HAP-1 (cell line): ENCODE measurements around the gene OXLD1.

Source experiments
- DNase-seq, 2 experiments: peaks; one replicate each; pipeline ENCODE4 v3.0.0-alpha.2; 2016 to 2020; ENCODE audit warnings: low spot score in 2 of 2
- H3K27me3 ChIP-seq: fragments of 250-450 bp; sonication (Bioruptor Pico); 2 replicates; pipeline ENCODE4 v1.5.1; 2020; ENCODE audit warnings: low read depth, mild to moderate bottlenecking, moderate library complexity
- H3K36me3 ChIP-seq: fragments of 250-450 bp; sonication (Bioruptor Pico); replicated peaks from 2 replicates; pipeline ENCODE4 v1.5.1; 2020; ENCODE audit warnings: mild to moderate bottlenecking
- H3K4me1 ChIP-seq: fragments of 250-450 bp; sonication (Bioruptor Pico); 2 replicates; pipeline ENCODE4 v1.5.1; 2020; ENCODE audit warnings: mild to moderate bottlenecking
- H3K4me3 ChIP-seq: fragments of 250-450 bp; sonication (Bioruptor Pico); 2 replicates; pipeline ENCODE4 v1.5.1; 2020; ENCODE audit warnings: mild to moderate bottlenecking, moderate library complexity
- H3K9me3 ChIP-seq: fragments of 250-450 bp; sonication (Bioruptor Pico); 2 replicates; pipeline ENCODE4 v1.5.1; 2020; ENCODE audit warnings: mild to moderate bottlenecking, moderate library complexity
- in situ Hi-C: fragments of 300-500 bp; cut with MboI; formaldehyde crosslinking; loops from 3 replicates; pipeline ENCODE4 v1.14.3; 2020; ENCODE audit warnings: low sequenced_read_pairs, inconsistent platforms, mixed read lengths

The OXLD1 gene

GRCh38 chr17:81662002-81662401 is 4.4 kb downstream of the OXLD1 start:
- H3K27me3 ChIP-seq: no peaks in the 10 kb centered on the region
- in situ Hi-C loops: no loop called here
- no peaks in the 10 kb centered on the region for H3K9me3 ChIP-seq
- no peak for DNase-seq
- peaks cover 4% of the 10 kb centered on the region for H3K4me1 ChIP-seq
- peaks cover 8% of the 10 kb centered on the region; the same call in 1 of the 2 replicates for H3K36me3 ChIP-seq
- no peak overlapping the region for H3K4me3 ChIP-seq

- Histone ChIP-seq H3K9me3 (no peaks in the 10 kb centered on the region), H3K4me1 (peaks cover 2% of the 10 kb centered on the region), H3K36me3 (peaks cover 8% of the 10 kb centered on the region; the same call in 1 of the 2 replicates), H3K4me3 (no peak overlapping the region), H3K27me3 (no peaks in the 10 kb centered on the region)
- no peak for DNase-seq
- in situ Hi-C loops: no loop called here
Observed at GRCh38 chr17:81660441-81660840, 6.0 kb downstream of the OXLD1 start.

DNA sequence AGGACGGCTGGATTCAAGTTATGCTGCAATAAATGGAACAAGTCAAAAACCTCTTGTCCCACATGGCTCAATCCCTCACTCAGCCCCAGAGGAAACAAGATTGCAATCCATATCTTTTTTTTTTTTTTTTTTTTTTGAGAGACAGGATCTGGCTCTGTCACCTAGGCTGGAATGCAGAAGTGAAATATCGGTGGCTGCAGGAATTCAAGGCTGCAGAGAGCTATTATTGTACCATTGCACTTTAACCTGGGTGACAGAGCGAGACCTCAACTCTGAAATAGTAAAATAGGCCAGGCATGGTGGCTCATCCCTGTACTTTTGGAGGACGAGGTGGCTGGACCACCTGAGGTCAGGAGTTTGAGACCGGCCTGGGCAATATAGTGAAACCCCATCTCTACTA is 7.4 kb downstream of the OXLD1 start:
- no peaks in the 10 kb centered on the region for H3K36me3 ChIP-seq
- no peaks in the 10 kb centered on the region for H3K9me3 ChIP-seq
- no peak for DNase-seq
- in situ Hi-C loops: no loop called here
- no peaks in the 10 kb centered on the region for H3K4me1 ChIP-seq
- no peak overlapping the region for H3K4me3 ChIP-seq
- H3K27me3 ChIP-seq: no peaks in the 10 kb centered on the region

DNA sequence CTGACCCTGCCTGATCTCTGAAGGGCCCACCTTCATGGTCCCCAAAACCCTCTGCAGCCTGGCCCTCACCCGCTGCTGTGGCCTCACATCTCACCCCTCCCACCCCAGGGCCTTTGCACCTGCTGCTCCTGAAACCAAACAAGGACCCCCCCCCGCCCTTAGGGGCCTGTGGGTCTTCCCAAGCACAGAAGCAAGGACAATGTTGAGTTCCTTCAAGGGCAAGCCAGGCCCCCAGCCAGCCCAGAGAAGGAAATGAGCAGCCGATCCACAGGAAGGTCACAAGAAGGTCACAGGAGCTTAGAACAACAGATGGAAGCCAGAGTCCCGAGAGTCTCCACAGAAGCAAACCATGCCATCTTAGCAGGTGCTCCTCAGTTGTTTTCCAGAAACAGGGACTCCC is 9.6 kb downstream of the OXLD1 start:
- no peaks in the 10 kb centered on the region for H3K4me1 ChIP-seq
- no peak overlapping the region for H3K4me3 ChIP-seq
- in situ Hi-C loops: no loop called here
- H3K27me3 ChIP-seq: no peaks in the 10 kb centered on the region
- DNase-seq: no peak
- no peaks in the 10 kb centered on the region for H3K36me3 ChIP-seq
- no peaks in the 10 kb centered on the region for H3K9me3 ChIP-seq

DNA sequence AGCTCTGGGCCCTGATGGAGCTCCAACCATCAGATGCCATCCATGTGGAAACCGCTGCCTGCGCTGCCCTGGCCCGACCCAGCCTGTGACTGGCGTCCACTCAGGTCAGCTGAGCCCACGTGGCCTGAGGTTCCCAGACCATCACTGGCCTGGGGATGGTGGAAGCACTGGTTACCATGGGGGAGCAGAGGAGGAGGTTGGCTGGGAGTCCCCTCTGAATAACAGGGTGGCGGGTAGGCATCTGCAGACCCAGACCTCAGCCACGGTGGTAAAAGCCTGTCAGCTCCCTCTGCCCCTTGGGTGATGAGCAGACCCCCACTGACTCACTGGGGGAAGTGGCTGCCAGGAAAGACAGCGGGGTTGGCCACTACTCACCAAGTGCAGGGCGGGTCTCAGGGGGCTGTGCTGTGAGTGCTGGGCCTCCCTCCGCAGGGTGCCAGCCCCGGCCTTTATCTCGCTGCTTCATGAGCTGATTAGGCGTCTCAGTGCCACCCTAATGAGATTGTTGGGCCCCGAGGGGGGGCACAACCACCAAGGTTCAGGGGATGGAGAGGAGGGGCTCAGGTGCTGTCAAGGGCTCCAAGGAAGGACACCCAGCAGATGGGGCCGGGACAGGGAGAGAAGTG is 10.2 kb downstream of the OXLD1 start, which contains the start of gene PDE6G:
PDE6G (minus strand) TSS at position 425 of the 626 bp plus-strand sequence. CDS start 3,237 bp downstream, outside the sequence.
- no peak within 1 kb of the TSS for H3K4me3 ChIP-seq
- no peaks in the 10 kb centered on the region for H3K4me1 ChIP-seq
- in situ Hi-C loops: no loop called here
- no peaks in the 10 kb centered on the region for H3K27me3 ChIP-seq
- no peaks in the 10 kb centered on the region for H3K9me3 ChIP-seq
- DNase-seq: no peak
- H3K36me3 ChIP-seq: no peaks in the 10 kb centered on the region

DNA sequence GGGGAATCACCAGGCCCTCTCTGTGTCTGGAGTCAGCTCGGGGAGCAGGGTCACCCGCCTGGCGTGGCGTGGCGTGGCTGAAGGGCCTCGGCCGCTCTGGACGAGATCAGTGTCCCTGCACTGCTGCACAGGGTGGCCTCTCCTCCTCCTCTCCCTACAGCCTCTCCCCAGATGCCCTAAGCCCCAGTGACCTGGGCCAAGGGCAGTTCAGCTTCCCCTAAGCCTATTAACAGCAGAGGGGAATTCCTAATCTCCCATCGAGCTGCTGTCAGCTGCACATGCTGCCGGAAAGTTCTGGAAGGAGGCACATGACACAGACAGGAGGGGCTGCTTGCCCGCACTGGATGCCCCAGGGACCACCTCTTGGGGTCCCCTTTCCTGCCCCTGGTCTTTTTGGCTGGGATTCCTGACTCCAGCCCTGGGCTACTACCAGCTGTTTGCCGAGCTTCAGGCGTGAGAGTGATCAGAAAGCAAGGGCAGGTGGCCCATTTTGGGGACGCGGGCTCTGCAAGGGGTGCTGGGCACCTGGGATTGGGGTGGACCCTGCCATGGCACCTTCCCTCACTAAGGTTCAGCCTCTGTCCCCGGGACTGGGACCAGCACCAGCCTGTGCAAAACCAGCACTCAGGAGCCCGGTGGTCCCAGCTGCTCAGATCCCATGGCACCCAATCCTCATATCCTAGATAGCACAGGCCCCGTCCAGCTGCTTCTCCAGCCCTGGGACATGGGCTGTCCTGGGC is 10.9 kb downstream of the OXLD1 start:
- Histone ChIP-seq H3K27me3 (no peaks in the 10 kb centered on the region), H3K9me3 (no peaks in the 10 kb centered on the region), H3K4me3 (no peak overlapping the region), H3K36me3 (no peaks in the 10 kb centered on the region), H3K4me1 (no peaks in the 10 kb centered on the region)
- in situ Hi-C loops: no loop called here
- DNase-seq: no peak

- no peaks in the 10 kb centered on the region for H3K4me1 ChIP-seq
- no peaks in the 10 kb centered on the region for H3K36me3 ChIP-seq
- H3K9me3 ChIP-seq: no peaks in the 10 kb centered on the region
- H3K27me3 ChIP-seq: no peaks in the 10 kb centered on the region
- DNase-seq: no peak
- in situ Hi-C loops: no loop called here
- no peak overlapping the region for H3K4me3 ChIP-seq
Observed at GRCh38 chr17:81652906-81653771, 13.3 kb downstream of the OXLD1 start.

- H3K9me3 ChIP-seq: no peaks in the 10 kb centered on the region
- H3K4me1 ChIP-seq: no peaks in the 10 kb centered on the region
- DNase-seq: no peak
- no peak overlapping the region for H3K4me3 ChIP-seq
- H3K36me3 ChIP-seq: no peaks in the 10 kb centered on the region
- in situ Hi-C loops: no loop called here
- H3K27me3 ChIP-seq: no peaks in the 10 kb centered on the region
Observed at GRCh38 chr17:81651692-81652091, 14.7 kb downstream of the OXLD1 start.

- no peaks in the 10 kb centered on the region for H3K9me3 ChIP-seq
- no peaks in the 10 kb centered on the region for H3K36me3 ChIP-seq
- in situ Hi-C loops: no loop called here
- no peaks in the 10 kb centered on the region for H3K27me3 ChIP-seq
- H3K4me3 ChIP-seq: no peak overlapping the region
- DNase-seq: no peak
- H3K4me1 ChIP-seq: no peaks in the 10 kb centered on the region
Observed at GRCh38 chr17:81650951-81651350, 15.5 kb downstream of the OXLD1 start.

GRCh38 chr17:81648707-81649085 is 17.7 kb downstream of the OXLD1 start:
- in situ Hi-C loops: no loop called here
- H3K4me3 ChIP-seq: no peak overlapping the region

DNA sequence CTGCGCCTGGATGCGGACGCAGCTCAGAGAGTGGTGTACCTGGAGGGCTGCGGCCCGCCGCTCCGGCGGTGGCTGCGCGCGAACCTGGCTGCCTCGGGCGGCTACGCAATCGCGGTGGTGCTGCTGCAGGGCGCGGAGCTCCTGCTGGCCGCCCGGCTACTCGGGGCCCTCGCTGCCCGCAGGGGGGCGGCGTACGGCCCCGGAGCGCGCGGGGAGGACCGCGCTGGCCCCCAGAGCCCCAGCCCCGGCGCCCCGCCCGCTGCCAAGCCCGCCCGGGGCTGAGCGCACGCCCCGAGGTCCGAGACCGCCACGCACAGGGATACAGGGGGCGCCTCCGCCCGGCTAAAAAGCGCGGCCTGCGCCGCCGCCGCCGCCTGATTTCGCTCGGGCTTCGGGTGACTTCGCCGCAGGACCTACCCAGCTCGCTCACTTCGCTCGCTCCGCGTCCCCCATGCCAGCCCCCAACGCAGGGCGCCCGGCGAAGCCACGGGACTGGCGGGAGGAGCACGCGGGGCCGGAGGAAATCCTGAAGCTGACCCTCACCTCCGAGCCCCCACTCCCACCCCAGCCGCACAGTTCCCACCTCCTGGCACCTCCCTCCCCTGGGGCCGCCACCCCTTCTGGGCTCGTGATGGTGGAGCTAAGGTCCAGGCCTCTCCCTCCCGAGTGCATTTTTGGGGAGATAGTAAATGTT is 18.2 kb downstream of the OXLD1 start:
- in situ Hi-C loops: no loop called here
- DNase-seq: no peak
- no peak overlapping the region for H3K4me3 ChIP-seq

More at GRCh38 chr17:81648707-81649085, 17.7 kb downstream of the OXLD1 start:
- Histone ChIP-seq H3K27me3 (no peaks in the 10 kb centered on the region), H3K36me3 (no peaks in the 10 kb centered on the region), H3K9me3 (no peaks in the 10 kb centered on the region), H3K4me1 (no peaks in the 10 kb centered on the region)
- no peak for DNase-seq

GRCh38 chr17:81647640-81648012 is 18.8 kb downstream of the OXLD1 start:
- in situ Hi-C loops: no loop called here

More for the DNA sequence above, 18.2 kb downstream of the OXLD1 start:
- Histone ChIP-seq H3K36me3 (no peaks in the 10 kb centered on the region), H3K4me1 (no peaks in the 10 kb centered on the region), H3K9me3 (no peaks in the 10 kb centered on the region), H3K27me3 (no peaks in the 10 kb centered on the region)

DNA sequence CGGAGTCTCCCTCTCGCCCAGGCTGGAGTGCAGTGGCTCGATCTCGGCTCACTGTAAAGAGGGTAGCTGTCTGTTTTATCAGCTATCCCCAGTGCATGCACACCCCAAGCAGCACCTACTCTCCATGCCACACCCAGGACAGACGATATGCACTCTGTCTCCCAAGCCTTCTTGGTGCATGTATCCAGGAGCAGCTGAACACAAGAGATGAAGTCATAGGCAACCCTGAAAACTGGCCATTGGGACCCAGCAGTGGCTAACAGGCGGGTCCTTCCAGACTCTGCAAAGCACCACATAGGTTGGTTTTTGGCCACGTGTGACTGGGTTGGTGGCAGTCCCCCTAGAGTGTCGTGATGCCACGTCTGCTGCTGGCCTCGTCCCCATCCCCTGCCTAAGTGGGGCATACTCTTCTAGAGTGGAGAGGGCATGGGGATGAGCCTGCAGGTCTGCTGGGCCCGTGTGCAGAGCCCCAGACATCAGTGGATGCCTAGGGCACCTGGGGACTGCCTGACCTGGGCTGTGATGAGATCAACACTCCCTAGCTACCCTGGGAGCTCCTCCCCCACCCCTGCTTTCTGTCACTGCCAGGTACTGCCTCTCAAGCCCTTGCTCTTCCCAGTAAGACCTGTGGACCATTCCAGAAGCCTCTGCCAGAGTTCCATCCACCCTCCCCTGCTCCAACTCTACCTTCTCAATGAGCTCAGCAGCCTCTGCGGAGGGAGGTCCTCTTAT is 19.4 kb downstream of the OXLD1 start:
- Histone ChIP-seq H3K36me3 (no peaks in the 10 kb centered on the region), H3K4me1 (no peaks in the 10 kb centered on the region), H3K9me3 (no peaks in the 10 kb centered on the region), H3K27me3 (no peaks in the 10 kb centered on the region), H3K4me3 (no peak overlapping the region)
- in situ Hi-C loops: no loop called here
- DNase-seq: no peak

More at GRCh38 chr17:81647640-81648012, 18.8 kb downstream of the OXLD1 start:
- H3K4me1 ChIP-seq: no peaks in the 10 kb centered on the region
- H3K9me3 ChIP-seq: no peaks in the 10 kb centered on the region
- no peaks in the 10 kb centered on the region for H3K36me3 ChIP-seq
- no peak for DNase-seq
- no peak overlapping the region for H3K4me3 ChIP-seq
- H3K27me3 ChIP-seq: no peaks in the 10 kb centered on the region
